ENCODE results near the gene HDAC9. TPM values are rescaled to one million over a fixed set of nuclear protein-coding genes. Genes with fewer than 3 reads are reported as not detected.
"Not testable (repeated sequence)": the region's sequence is repeated elsewhere in the genome, so short reads cannot be mapped to it uniquely, and the experiment has no call there.

The HDAC9 gene

GRCh38 chr7:19032942-19033341 is 537.4 kb downstream of the HDAC9 start:
- H3K27me3 ChIP-seq (ENCODE audit: insufficient read depth, low read length, poor library complexity); H3K4me2 ChIP-seq (ENCODE audit: low read length); DNase-seq; H3K27ac ChIP-seq (ENCODE audit: low read depth, low read length); H2BK120ac ChIP-seq (ENCODE audit: low read depth, low read length); H3K79me1 ChIP-seq (ENCODE audit: low read length); H3K4me3 ChIP-seq (ENCODE audit: low read length); H4K5ac ChIP-seq (ENCODE audit: low read length); H4K8ac ChIP-seq (ENCODE audit: low read depth, low read length); H3K79me2 ChIP-seq (ENCODE audit: control insufficient read depth, insufficient read depth, low read length); H3K4ac ChIP-seq (ENCODE audit: low read depth, low read length); H3K9ac ChIP-seq (ENCODE audit: low read length); H2AK5ac ChIP-seq (ENCODE audit: low read length); H3K4me1 ChIP-seq (ENCODE audit: control insufficient read depth, low read depth, low read length); H2BK5ac ChIP-seq (ENCODE audit: low read length); H3K56ac ChIP-seq (ENCODE audit: low read length); H2BK15ac ChIP-seq (replicated peaks; ENCODE audit: low read depth); H3K18ac ChIP-seq (ENCODE audit: low read length); H3K23ac ChIP-seq (ENCODE audit: low read length); H3K36me3 ChIP-seq (ENCODE audit: control insufficient read depth, insufficient read depth, low read length): not testable (repeated sequence)
- WGBS (ENCODE audit: extremely low coverage, insufficient coverage, low lambda C conversion rate): no CpG with 5 or more reads among the region's 3 CpGs

GRCh38 chr7:19051767-19052375 is 556.3 kb downstream of the HDAC9 start:
- Histone ChIP-seq H3K79me2 (ENCODE audit: control insufficient read depth, insufficient read depth, low read length) (no peaks in the 10 kb centered on the region), H3K79me1 (ENCODE audit: low read length) (no peaks in the 10 kb centered on the region), H3K56ac (ENCODE audit: low read length) (no peak overlapping the region), H2BK120ac (ENCODE audit: low read depth, low read length) (no peak overlapping the region), H3K23ac (ENCODE audit: low read length) (no peak overlapping the region), H4K8ac (ENCODE audit: low read depth, low read length) (no peak overlapping the region), H2AK5ac (ENCODE audit: low read length) (no peak overlapping the region), H3K27me3 (ENCODE audit: insufficient read depth, low read length, poor library complexity) (no peaks in the 10 kb centered on the region), H4K5ac (ENCODE audit: low read length) (no peak overlapping the region), H3K18ac (ENCODE audit: low read length) (no peak overlapping the region), H2BK5ac (ENCODE audit: low read length) (no peak overlapping the region), H3K36me3 (ENCODE audit: control insufficient read depth, insufficient read depth, low read length) (no peaks in the 10 kb centered on the region), H3K4ac (ENCODE audit: low read depth, low read length) (no peak overlapping the region), H3K4me1 (ENCODE audit: control insufficient read depth, low read depth, low read length) (no peaks in the 10 kb centered on the region), H2BK15ac (replicated peaks; ENCODE audit: low read depth) (no peak overlapping the region), H3K4me2 (ENCODE audit: low read length) (no peak overlapping the region), H3K27ac (ENCODE audit: low read depth, low read length) (no peak overlapping the region), H3K9ac (ENCODE audit: low read length) (no peak overlapping the region), H3K4me3 (ENCODE audit: low read length) (no peak overlapping the region)
- peak; percentile 57 for DNase-seq
- WGBS (ENCODE audit: extremely low coverage, insufficient coverage, low lambda C conversion rate): no CpG with 5 or more reads among the region's 7 CpGs

Small RNA genes lying within 50 kb of the gene (small RNA-seq; reads per million reads assigned to genes)
- not detected for gene RN7SKP266 (ENCODE audit: insufficient read depth)

Data from mesendoderm (in vitro differentiated cells).